HL-60 (cell line): Measurements from ENCODE around the gene SEPTIN12.
A peak's percentile ranks its signal among the peaks of the same experiment; 100 is the strongest.

ENCODE experiments used
- DNase-seq, 2 experiments: peaks; one replicate each; pipeline ENCODE4 v3.0.0-alpha.2; 2010 to 2020; ENCODE audit warnings: low read depth in 1 of 2, low spot score in 1 of 2
- H3K27ac ChIP-seq: fragments of 250-450 bp; sonication (Bioruptor Pico); replicated peaks from 2 replicates; pipeline ENCODE4 v1.5.1; 2020; ENCODE audit warnings: mild to moderate bottlenecking, moderate library complexity
- H3K27me3 ChIP-seq: fragments of 250-450 bp; sonication (Bioruptor Pico); 2 replicates; pipeline ENCODE4 v1.5.1; 2021; ENCODE audit warnings: mild to moderate bottlenecking, moderate library complexity; ENCODE audit not compliant: insufficient read depth, poor library complexity, severe bottlenecking
- H3K4me3 ChIP-seq: replicated peaks from 2 replicates; pipeline ENCODE4 v1.5.1; 2011; ENCODE audit warnings: mild to moderate bottlenecking, control low read depth, low read length; ENCODE audit not compliant: insufficient read depth
- GABPA ChIP-seq: IDR thresholded peaks from 2 replicates; pipeline ENCODE4 v1.6.1; 2012; ENCODE audit warnings: low read depth
- POLR2AphosphoS5 ChIP-seq: IDR thresholded peaks from 2 replicates; pipeline ENCODE4 v1.6.1; 2012; ENCODE audit warnings: low read depth
- SPI1 ChIP-seq: IDR thresholded peaks from 2 replicates; pipeline ENCODE4 v1.6.1; 2012; ENCODE audit warnings: low read depth, mild to moderate bottlenecking, borderline replicate concordance
- TF ChIP-seq, protein P1 (sequence below): IDR thresholded peaks from 2 replicates; pipeline ENCODE4 v1.6.1; 2012; ENCODE audit warnings: low read depth; ENCODE audit not compliant: insufficient replicate concordance
- TF ChIP-seq, protein P2 (sequence below): IDR thresholded peaks from one replicate; pipeline ENCODE4 v1.5.1; 2011; ENCODE audit warnings: low read length, control low read depth, inconsistent platforms; ENCODE audit not compliant: insufficient read depth

Gene SEPTIN12

DNA sequence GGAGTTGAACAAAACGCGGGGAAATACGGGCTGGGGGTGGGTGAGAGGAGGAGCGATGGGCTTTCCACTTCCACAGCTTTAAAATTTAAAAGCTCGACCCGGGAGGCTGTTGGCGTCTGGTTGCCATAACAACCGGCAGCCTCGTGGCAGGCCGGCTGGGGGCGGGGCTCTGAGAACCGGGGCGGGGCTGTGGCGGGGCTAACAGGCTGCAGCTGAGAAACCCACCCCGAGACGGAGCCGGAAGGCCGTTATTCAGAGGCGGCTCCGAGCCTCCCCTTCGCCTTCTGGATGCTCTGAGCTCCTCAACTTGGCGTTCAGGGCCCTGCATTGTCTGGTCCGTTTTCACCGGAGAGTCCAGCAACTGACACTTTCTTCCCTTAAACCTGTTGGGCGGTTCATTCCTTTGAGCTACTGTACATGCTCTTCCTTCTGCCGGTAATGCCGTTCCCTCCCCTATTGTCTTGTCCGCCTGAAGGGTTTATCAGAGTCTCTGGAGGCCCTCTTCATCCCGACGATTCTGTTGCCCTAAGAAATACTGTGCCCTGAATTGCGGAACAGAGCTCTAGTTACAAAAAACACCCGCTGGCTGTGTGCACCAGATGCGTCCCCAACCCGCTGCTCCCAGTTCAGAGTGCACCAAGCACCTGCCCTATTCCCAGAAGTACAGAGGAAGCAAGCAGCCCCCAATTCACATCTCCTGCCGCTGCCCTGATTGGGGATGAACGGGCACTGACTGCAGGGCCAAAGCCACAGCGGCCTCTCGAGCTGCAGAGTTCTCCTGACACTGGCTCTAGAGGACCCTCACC lies 53.2 kb downstream of the SEPTIN12 start:
- peak overlapping the region; percentile 98 for H3K4me3 ChIP-seq
- DNase-seq, result peak; percentile 54 to 82
- peak overlapping the region; percentile 75 for H3K27ac ChIP-seq
- H3K27me3 ChIP-seq, result no peaks in the 10 kb centered on the region
- peak; percentile 43; the same call in 1 of the 2 replicates for TF ChIP-seq SPI1
- TF ChIP-seq, protein P1, sequence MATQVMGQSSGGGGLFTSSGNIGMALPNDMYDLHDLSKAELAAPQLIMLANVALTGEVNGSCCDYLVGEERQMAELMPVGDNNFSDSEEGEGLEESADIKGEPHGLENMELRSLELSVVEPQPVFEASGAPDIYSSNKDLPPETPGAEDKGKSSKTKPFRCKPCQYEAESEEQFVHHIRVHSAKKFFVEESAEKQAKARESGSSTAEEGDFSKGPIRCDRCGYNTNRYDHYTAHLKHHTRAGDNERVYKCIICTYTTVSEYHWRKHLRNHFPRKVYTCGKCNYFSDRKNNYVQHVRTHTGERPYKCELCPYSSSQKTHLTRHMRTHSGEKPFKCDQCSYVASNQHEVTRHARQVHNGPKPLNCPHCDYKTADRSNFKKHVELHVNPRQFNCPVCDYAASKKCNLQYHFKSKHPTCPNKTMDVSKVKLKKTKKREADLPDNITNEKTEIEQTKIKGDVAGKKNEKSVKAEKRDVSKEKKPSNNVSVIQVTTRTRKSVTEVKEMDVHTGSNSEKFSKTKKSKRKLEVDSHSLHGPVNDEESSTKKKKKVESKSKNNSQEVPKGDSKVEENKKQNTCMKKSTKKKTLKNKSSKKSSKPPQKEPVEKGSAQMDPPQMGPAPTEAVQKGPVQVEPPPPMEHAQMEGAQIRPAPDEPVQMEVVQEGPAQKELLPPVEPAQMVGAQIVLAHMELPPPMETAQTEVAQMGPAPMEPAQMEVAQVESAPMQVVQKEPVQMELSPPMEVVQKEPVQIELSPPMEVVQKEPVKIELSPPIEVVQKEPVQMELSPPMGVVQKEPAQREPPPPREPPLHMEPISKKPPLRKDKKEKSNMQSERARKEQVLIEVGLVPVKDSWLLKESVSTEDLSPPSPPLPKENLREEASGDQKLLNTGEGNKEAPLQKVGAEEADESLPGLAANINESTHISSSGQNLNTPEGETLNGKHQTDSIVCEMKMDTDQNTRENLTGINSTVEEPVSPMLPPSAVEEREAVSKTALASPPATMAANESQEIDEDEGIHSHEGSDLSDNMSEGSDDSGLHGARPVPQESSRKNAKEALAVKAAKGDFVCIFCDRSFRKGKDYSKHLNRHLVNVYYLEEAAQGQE, result no peak

DNA sequence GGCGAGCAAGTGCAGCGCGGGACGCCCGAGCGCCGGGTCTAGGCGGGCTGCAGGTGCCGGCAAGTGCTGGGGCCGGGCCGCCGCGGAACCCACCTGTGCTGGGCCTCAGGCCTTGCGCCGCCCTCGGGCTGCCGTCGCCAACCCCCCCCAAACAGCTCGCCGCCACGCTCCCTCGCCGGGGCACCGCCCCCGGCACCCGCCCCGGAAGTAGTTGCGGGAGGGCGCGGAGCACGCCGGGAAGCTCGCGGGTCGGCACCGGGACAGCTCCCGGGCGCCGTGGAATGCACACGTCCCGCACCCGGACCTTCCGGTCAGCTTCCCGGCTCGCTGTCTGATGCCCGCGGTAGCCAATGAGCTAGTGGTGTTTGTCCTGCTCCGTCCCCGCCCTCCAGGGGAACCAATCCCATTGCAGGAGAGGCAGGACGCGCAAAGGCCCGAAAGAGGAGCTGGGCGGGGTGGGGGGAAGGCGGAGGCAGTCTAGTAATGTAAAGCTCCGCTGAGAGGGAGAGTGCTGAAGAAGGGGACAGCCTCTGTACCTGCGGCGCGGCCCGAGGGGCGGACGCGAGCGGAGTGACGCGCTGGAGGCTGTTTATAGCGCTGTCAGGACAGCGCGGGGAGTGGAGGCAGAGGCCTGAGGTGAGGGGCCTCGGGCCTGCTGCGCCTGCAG lies 53.9 kb downstream of the SEPTIN12 start, which contains the start of the genes ANKS3 and DNAAF8:
Gene ANKS3, minus strand, starts transcription at position 209 of the 667 bp plus-strand sequence. CDS start 4,122 bp downstream, outside the sequence.
Gene DNAAF8, plus strand, starts transcription at position 475 of the 667 bp plus-strand sequence. CDS start 1,978 bp downstream, outside the sequence.
- TF ChIP-seq, protein P1, result peak; percentile 85
- TF ChIP-seq POLR2AphosphoS5, result peak; percentile 32; the same call in 1 of the 2 replicates
- TF ChIP-seq, protein P2, sequence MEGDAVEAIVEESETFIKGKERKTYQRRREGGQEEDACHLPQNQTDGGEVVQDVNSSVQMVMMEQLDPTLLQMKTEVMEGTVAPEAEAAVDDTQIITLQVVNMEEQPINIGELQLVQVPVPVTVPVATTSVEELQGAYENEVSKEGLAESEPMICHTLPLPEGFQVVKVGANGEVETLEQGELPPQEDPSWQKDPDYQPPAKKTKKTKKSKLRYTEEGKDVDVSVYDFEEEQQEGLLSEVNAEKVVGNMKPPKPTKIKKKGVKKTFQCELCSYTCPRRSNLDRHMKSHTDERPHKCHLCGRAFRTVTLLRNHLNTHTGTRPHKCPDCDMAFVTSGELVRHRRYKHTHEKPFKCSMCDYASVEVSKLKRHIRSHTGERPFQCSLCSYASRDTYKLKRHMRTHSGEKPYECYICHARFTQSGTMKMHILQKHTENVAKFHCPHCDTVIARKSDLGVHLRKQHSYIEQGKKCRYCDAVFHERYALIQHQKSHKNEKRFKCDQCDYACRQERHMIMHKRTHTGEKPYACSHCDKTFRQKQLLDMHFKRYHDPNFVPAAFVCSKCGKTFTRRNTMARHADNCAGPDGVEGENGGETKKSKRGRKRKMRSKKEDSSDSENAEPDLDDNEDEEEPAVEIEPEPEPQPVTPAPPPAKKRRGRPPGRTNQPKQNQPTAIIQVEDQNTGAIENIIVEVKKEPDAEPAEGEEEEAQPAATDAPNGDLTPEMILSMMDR, result no peak
- TF ChIP-seq SPI1, result no peak
- peak; percentile 87 for TF ChIP-seq GABPA
- peak within 1 kb of the TSS; percentile 75 for H3K27ac ChIP-seq
- peak; percentile 94 to 95 for DNase-seq
- peak within 1 kb of the TSS; percentile 98 for H3K4me3 ChIP-seq
- no peaks in the 10 kb centered on the region for H3K27me3 ChIP-seq

DNA sequence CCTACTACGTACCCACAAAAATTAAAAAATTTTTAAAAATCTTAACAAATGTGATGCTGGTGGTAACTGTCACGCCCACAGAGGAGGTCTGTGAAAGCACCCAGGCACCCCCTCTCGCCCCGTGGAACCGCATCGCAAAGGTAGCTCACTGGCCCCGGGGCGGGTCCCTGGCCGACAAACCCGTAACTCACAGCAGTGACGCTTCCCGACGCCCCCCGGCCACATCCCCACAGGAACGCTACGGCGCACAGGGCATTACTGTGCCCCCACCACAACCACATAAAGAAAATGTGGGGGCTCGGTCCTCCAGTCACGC lies 54.4 kb downstream of the SEPTIN12 start:
- peak overlapping the region; percentile 98 for H3K4me3 ChIP-seq
- peak overlapping the region; percentile 75 for H3K27ac ChIP-seq
- no peaks in the 10 kb centered on the region for H3K27me3 ChIP-seq
- TF ChIP-seq, protein P1, result no peak
- no peak for TF ChIP-seq GABPA
- TF ChIP-seq SPI1, result no peak
- TF ChIP-seq, protein P2, result no peak
- no peak for TF ChIP-seq POLR2AphosphoS5
- DNase-seq, result no peak
